ENCODE results near the gene SKIDA1.
A peak's percentile ranks its signal among the peaks of the same experiment; 100 is the strongest.

DNA sequence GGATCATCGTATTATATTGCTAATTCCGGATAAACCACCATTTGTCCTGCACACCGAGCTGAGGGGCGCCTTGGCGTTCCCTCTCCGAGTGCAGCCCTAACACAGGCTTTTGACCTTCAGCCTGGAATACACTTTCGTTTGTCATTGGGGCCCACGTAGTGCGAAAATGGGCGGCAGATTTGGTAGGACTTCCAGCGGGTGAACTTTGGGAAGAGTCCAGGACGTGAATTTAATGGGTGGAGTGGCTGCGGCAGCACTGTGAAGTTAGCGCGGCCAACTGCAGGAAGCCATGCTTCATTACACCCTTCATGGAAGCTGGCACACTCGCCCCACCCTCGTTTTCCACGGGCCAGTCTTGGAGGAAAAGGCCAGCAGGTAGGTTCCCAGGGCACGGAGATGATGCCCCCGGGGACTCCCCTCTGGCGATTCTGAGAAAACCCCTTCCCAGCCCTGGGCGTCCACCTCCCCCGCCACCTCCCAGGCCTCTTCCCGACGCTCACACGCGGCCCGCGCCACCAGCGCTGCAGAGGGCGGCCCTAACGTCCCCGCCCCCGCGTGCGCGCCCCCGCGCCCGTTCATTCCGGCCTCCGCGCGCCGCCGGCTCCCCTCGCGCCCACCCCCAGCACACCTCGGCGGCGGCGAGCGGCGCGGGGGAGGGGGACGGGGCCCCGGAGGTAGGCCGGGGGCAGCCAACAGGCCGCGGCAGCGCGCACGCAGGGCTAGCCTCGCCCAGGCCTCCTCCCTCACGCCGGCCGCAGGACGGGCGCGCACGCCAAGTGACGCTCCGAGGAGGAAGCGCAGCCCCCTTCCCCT is 8.2 kb upstream of the SKIDA1 start, which contains the start of gene MLLT10:
- TF ChIP-seq, protein P1, sequence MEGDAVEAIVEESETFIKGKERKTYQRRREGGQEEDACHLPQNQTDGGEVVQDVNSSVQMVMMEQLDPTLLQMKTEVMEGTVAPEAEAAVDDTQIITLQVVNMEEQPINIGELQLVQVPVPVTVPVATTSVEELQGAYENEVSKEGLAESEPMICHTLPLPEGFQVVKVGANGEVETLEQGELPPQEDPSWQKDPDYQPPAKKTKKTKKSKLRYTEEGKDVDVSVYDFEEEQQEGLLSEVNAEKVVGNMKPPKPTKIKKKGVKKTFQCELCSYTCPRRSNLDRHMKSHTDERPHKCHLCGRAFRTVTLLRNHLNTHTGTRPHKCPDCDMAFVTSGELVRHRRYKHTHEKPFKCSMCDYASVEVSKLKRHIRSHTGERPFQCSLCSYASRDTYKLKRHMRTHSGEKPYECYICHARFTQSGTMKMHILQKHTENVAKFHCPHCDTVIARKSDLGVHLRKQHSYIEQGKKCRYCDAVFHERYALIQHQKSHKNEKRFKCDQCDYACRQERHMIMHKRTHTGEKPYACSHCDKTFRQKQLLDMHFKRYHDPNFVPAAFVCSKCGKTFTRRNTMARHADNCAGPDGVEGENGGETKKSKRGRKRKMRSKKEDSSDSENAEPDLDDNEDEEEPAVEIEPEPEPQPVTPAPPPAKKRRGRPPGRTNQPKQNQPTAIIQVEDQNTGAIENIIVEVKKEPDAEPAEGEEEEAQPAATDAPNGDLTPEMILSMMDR (IDR thresholded peaks at IDR 0.05), result peak in 5 of 6 experiments; percentile 9 to 75 (median 57)
- peak in 3 of 4 donors; percentile 62 to 91 (median 79) for TF ChIP-seq POLR2A (IDR thresholded peaks at IDR 0.05)
- no peak for TF ChIP-seq EP300 (IDR thresholded peaks at IDR 0.05)
